Ectodermal cell (in vitro differentiated cells): ENCODE results near the gene PLEKHG3.

Experiments used
- H3K27ac ChIP-seq: 2 replicates; pipeline ENCODE4 v1.7.0; 2013; ENCODE audit warnings: mild to moderate bottlenecking, low read depth, low read length; ENCODE audit not compliant: insufficient read depth, poor library complexity, severe bottlenecking
- H3K27me3 ChIP-seq: 2 replicates; pipeline ENCODE4 v1.7.0; 2013; ENCODE audit warnings: mild to moderate bottlenecking, low read length; ENCODE audit not compliant: insufficient read depth, control insufficient read depth, poor library complexity, severe bottlenecking
- H3K36me3 ChIP-seq: one replicate; pipeline ENCODE4 v1.7.0; 2013; ENCODE audit warnings: low read length; ENCODE audit not compliant: control insufficient read depth, insufficient read depth
- H3K4me1 ChIP-seq: one replicate; pipeline ENCODE4 v1.7.0; 2013; ENCODE audit warnings: low read length; ENCODE audit not compliant: control insufficient read depth, insufficient read depth
- H3K4me3 ChIP-seq: 2 replicates; pipeline ENCODE4 v1.7.0; 2013; ENCODE audit warnings: low read depth, low read length, control low read depth; ENCODE audit not compliant: insufficient read depth
- H3K9me3 ChIP-seq: 2 replicates; pipeline ENCODE4 v1.7.0; 2013; ENCODE audit warnings: mild to moderate bottlenecking, low read length, moderate library complexity; ENCODE audit not compliant: control insufficient read depth
- WGBS, 2 experiments: methylation state at CpG; one replicate each; pipeline ENCODE4 v1.1.7; 2013; ENCODE audit warnings: missing lambda C conversion rate in 2 of 2; 5-methylcytosine and 5-hydroxymethylcytosine counted together

PLEKHG3 gene

DNA sequence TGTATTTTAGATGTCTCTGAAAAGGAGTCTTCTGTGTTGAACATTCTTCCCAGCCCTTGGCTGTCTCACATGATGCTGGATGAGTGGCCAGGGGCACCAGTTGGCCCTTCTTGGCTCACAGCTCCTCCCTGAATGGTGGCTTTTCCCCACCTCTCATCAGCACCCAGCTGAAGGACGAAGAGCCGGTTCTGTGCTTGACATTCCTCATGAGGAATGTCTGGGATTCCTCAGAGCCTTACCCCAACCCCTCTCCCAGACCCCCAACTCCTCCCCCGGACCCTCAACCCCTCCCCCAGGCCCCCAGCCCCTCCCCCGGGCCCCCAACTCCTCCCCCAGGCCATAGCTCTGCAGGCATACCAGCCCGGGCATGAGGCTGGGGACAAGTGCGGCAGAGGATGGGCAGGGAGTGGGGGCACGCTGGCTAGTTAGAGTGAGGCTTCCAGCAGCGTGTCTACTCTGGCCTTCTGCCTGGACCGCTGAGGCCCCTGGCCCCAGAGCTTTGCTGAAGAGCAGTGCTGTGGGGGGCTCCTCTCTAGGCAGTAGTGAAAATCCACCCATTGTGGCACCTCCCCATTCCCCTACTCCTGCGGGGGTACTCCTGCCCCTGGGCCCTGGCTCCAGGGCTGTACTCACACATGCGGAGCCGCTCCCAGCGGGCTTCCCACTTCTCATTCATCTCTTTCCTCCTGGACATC, 64.3 kb downstream of the PLEKHG3 start:
- Histone ChIP-seq H3K4me1 (peaks cover 16% of the 10 kb centered on the region), H3K27me3 (peaks cover 10% of the 10 kb centered on the region), H3K27ac (no peak overlapping the region), H3K36me3 (no peaks in the 10 kb centered on the region), H3K9me3 (no peaks in the 10 kb centered on the region), H3K4me3 (no peak overlapping the region)
- 80% methylated on average over 9 to 12 of the region's 13 CpGs for WGBS, 2 experiments

DNA sequence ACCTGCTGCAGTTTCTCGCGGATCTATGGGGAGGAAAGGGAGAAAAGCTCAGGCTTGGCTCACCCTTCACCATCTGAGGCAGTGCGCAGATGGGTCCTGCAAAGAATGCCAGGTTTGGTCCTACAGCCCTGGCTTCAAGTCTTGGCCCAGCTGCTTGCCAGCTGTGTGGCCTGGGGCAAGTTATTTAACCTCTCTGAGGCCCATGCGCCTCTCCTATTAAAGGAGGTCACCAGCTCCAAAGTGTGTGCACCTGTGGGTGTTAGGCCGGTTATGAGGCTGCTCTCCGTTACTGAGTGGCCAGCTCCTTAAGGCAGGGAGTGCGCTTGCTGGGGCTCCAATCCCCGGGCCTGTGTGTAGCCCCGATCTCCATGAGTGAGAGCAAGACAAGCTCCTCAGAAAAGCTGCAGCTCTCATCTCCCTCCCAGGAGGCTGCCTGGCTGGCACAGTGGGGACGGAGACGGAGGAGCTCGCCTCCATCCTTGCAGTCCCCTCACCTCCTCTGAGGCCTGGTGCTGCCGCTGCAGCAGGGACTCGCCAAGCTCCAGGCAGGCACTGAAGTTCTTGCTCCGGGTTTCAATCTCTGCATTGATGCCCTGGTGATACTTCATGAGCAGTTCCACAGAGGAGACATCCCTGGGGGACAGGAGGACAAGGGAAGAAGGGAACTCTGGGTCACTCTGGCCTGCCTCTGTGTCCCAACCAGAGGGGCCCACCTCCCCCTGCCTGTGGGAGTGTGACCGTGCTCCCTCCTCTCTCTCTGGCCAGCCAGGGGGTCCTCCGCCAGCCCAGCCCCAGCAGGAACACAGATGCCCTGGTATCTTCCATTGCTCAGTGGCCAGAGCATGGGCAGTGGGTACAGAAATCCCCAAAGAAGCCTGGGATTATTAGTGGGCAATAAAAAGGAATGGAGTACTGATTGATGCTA, 65.1 kb downstream of the PLEKHG3 start:
- no peaks in the 10 kb centered on the region for H3K9me3 ChIP-seq
- H3K27me3 ChIP-seq: peaks cover 2% of the 10 kb centered on the region
- no peak overlapping the region for H3K27ac ChIP-seq
- H3K36me3 ChIP-seq: no peaks in the 10 kb centered on the region
- no peak overlapping the region for H3K4me3 ChIP-seq
- H3K4me1 ChIP-seq: peaks cover 8% of the 10 kb centered on the region
- WGBS, 2 experiments: 93 to 94% methylated on average over 17 of the region's 17 CpGs

DNA sequence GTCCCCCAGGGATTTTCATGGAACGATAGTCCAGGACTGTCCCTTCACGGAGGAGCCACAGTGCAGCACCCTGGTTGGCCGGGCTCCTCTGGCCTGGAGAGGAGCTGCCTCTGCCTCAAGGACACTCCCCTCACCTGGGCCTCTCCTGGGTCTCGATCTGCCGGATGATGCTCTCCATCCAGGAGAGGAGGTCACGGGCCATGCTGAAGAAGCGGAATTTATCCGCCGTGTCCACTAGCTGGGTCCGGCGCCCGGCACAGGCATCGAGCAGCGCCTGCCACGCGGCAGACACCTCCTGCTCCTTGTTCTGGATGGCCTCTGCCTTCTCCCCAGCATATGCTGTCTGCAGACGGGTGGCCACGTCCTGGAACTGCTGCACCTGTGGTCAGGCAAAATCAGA, 66.5 kb downstream of the PLEKHG3 start:
- 96% methylated on average over 18 of the region's 18 CpGs for WGBS, 2 experiments
- no peaks in the 10 kb centered on the region for H3K36me3 ChIP-seq
- no peaks in the 10 kb centered on the region for H3K27me3 ChIP-seq
- no peak overlapping the region for H3K27ac ChIP-seq
- H3K4me1 ChIP-seq: peaks cover 4% of the 10 kb centered on the region
- no peak overlapping the region for H3K4me3 ChIP-seq
- no peaks in the 10 kb centered on the region for H3K9me3 ChIP-seq

DNA sequence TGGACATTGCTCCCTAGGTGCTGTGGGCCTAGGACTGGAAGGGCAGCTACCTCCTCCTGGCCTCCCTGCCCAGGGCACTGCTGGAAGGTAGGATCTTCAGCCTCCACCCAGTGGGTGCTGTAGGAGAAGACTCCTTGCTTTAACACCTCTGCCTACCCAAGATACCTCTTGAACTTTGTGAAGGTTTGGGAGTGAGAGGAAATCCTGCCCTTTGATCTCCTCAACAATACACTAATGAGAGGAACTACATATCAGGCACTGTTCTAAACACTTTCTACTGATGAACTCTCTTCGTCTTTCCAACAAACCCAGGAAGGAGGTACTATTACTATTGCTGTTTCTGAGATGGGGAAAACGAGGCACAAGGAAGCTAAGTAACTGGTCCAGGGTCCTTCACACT, 66.9 kb downstream of the PLEKHG3 start:
- Histone ChIP-seq H3K27ac (no peak overlapping the region), H3K9me3 (no peaks in the 10 kb centered on the region), H3K4me3 (no peak overlapping the region), H3K27me3 (no peaks in the 10 kb centered on the region), H3K4me1 (peaks cover 4% of the 10 kb centered on the region), H3K36me3 (no peaks in the 10 kb centered on the region)
- 84 to 95% methylated on average over 2 of the region's 2 CpGs for WGBS, 2 experiments

DNA sequence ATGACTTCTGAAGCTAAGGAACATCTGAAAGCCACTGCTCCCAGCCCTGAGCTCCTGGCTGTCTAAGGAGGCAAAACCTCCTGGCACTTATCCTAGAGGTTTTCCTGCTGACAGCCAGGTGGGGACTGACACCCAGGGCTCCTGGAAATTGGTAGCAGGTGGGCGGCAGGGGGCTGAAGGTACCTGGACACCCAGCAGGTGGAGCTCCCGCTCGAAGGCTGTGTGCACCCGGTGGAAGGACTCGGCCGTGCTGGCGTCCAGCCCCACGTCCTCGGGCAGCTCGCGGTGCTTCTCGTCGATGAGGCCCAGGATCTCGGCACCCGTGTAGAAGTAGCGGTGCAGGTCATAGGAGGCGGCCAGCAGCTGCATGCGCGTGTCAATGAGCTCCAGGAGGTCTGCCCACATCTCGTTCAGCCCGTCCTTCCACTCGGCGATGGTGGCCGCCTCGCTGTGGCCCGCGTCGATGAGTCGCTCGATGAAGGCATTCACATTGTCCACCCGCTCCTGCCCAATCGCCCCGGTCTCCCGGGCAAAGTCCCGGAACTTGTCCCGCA, 68.2 kb downstream of the PLEKHG3 start:
- Histone ChIP-seq H3K27ac (no peak overlapping the region), H3K4me3 (no peak overlapping the region), H3K27me3 (no peaks in the 10 kb centered on the region), H3K4me1 (no peaks in the 10 kb centered on the region), H3K9me3 (no peaks in the 10 kb centered on the region), H3K36me3 (no peaks in the 10 kb centered on the region)
- 94 to 95% methylated on average over 36 of the region's 36 CpGs for WGBS, 2 experiments

DNA sequence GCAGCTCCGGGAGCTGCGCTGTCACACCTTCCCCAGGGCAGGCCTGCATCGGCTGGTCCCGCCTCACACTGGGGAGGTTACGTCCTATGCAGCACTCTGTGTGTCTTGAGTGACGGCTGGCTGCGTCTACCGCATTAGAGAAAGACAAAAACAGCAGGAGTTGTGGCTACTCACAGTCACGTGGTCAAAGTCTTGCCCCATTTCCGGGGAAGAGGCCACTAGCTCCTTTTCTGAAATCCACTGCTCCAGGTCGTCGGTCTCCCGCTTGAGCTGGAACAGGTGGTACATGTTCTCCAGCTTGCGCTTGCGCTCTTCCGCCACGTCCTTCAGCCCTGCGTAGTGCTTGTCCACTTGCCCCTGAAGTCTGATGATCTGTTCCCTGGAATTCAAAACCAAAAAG, 68.8 kb downstream of the PLEKHG3 start:
- Histone ChIP-seq H3K27ac (no peak overlapping the region), H3K4me3 (no peak overlapping the region), H3K4me1 (no peaks in the 10 kb centered on the region), H3K36me3 (no peaks in the 10 kb centered on the region), H3K9me3 (no peaks in the 10 kb centered on the region), H3K27me3 (no peaks in the 10 kb centered on the region)
- WGBS, 2 experiments: 95% methylated on average over 18 of the region's 18 CpGs

DNA sequence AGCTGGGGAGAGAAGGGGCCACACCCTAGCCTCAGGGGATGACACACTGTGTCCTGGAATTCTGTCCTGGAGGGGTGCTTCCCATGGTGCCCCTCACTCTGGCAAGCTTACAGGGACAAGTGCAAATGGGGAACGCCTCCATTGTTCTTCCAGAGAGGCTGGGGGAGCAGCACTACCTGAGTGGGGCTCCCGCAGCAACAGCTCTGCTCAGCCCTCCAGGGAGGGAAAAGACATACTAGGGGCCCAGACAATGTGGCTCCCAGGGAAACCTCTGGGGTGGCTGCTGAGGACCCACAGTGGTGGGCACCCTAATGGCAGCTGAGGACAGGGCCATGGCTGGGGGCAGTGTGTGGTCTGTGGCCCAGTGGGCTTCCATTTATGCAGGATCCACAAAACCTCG, 69.4 kb downstream of the PLEKHG3 start:
- H3K27ac ChIP-seq: no peak overlapping the region
- no peaks in the 10 kb centered on the region for H3K27me3 ChIP-seq
- no peaks in the 10 kb centered on the region for H3K4me1 ChIP-seq
- 94% methylated on average over 3 of the region's 3 CpGs for WGBS, 2 experiments
- no peak overlapping the region for H3K4me3 ChIP-seq
- H3K36me3 ChIP-seq: no peaks in the 10 kb centered on the region
- H3K9me3 ChIP-seq: no peaks in the 10 kb centered on the region

DNA sequence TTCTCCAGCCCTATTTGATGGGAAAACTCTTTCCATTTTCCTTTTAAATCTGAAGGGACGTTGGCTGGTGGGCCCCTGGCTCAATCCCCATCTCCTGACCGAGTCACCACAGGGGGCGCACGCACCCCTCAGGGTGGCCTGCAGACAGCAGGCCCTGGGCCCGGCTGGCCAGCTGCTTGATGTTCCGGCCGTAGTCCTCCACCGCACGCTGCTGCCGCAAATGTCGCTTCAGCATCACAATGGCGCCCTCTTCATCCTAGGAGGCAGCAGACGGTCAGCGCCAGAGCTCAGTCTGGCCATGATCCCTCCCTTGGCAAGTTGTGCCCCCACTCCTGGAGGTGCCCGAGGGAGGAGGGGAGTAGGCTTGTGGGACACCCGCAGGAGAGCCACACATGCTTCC, 70.0 kb downstream of the PLEKHG3 start:
- Histone ChIP-seq H3K27ac (no peak overlapping the region), H3K36me3 (no peaks in the 10 kb centered on the region), H3K4me1 (no peaks in the 10 kb centered on the region), H3K4me3 (no peak overlapping the region), H3K9me3 (no peaks in the 10 kb centered on the region), H3K27me3 (no peaks in the 10 kb centered on the region)
- WGBS, 2 experiments: 93 to 95% methylated on average over 16 of the region's 16 CpGs

DNA sequence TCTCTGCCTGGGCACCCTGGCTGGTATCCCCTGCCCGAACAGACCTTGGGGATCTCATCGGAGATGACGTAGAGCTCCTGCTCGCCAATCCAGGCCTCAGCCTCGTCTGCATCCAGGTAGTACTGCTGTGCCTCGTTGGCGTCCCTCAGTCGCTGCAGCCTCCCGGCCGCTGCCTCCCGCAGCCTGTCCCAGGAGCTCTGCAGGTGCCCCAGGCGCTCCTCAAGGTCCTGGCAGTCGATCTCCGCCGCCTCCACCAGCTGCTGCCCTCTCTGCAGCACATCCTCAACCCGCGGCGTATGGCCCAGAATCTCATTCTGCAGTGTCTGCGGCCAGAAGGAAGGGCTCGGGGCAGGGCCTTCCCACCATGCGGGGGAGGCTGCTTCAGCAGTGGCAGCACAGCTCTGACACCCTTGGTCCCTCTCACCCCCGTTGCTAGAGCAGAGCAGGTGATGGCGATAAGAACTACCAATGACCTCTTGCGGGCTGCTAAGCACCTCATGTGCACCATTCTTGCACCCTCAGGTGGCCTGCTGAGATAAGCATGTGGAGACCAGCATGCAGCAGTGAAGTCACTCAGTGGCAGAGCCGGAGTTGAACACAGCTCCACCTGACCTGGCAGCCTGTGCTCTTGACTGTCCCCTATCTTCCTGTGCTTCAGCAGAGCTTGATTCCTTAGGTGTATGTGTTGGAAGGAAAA, 71.0 kb downstream of the PLEKHG3 start:
- Histone ChIP-seq H3K9me3 (no peaks in the 10 kb centered on the region), H3K4me1 (no peaks in the 10 kb centered on the region)
- 94% methylated on average over 25 of the region's 25 CpGs for WGBS, 2 experiments

DNA sequence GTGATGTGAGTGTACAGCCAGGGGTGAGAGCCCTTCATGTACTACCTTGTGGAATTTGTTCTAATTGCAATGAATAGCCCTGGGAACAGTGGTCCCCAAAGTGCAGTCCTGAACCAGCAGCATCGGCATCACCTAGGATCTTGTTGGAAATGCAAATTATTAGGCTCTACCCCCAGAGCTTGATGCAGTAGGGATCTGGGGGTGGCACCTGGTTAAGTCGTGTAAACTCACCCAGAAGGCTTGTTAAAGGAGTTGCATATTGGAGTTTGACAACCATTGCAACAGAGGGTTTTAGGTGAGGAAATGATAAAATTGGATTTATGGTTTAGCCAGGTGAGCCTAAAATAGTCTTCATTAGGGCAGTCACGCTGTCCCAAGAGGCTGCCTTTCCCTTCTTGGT, 73.2 kb downstream of the PLEKHG3 start:
- 90% methylated on average over 3 of the region's 3 CpGs for WGBS, 2 experiments
- H3K4me3 ChIP-seq: no peak overlapping the region
- no peaks in the 10 kb centered on the region for H3K36me3 ChIP-seq
- H3K27ac ChIP-seq: no peak overlapping the region
- no peaks in the 10 kb centered on the region for H3K9me3 ChIP-seq
- no peaks in the 10 kb centered on the region for H3K27me3 ChIP-seq
- H3K4me1 ChIP-seq: no peaks in the 10 kb centered on the region

More for the DNA sequence above, 71.0 kb downstream of the PLEKHG3 start:
- no peak overlapping the region for H3K27ac ChIP-seq
- H3K36me3 ChIP-seq: no peaks in the 10 kb centered on the region
- H3K27me3 ChIP-seq: no peaks in the 10 kb centered on the region
- H3K4me3 ChIP-seq: no peak overlapping the region
